Natural killer cell (primary cell): ENCODE data around the gene GRM6. TPM values are rescaled to one million over a fixed set of nuclear protein-coding genes. Genes with fewer than 3 reads are reported as not detected.

Experiments
- ATAC-seq, 3 donors: fragments of 150-1000 bp in 2 of 3; fragments of 200-7000 bp in 1 of 3; cut with Tn5 transposase; 1 replicate in 1 of 3; 2 replicates in 2 of 3; pipeline ENCODE4 v1.10.0; 2021; ENCODE audit warnings: mild to moderate bottlenecking in 2 of 3, moderate library complexity in 2 of 3
- DNase-seq, 2 donors: peaks; one replicate each; pipeline versions ENCODE4 v3.0.0 to v3.0.0-alpha.2; 2013 to 2021; ENCODE audit warnings: mixed read lengths in 1 of 2
- H3K27ac ChIP-seq: one replicate; pipeline ENCODE4 v1.5.1; 2013; ENCODE audit warnings: mild to moderate bottlenecking, low read length
- H3K27me3 ChIP-seq: one replicate; pipeline ENCODE4 v1.6.1; 2013; ENCODE audit warnings: low read length; ENCODE audit not compliant: control insufficient read depth, insufficient read depth
- H3K36me3 ChIP-seq: one replicate; pipeline ENCODE4 v1.6.1; 2013; ENCODE audit warnings: low read length; ENCODE audit not compliant: control insufficient read depth, insufficient read depth
- H3K4me1 ChIP-seq: one replicate; pipeline ENCODE4 v1.6.1; 2013; ENCODE audit warnings: low read length; ENCODE audit not compliant: control insufficient read depth, insufficient read depth
- H3K4me3 ChIP-seq: one replicate; pipeline ENCODE4 v1.5.1; 2013; ENCODE audit warnings: low read length
- H3K9me3 ChIP-seq: one replicate; pipeline ENCODE4 v1.6.1; 2013; ENCODE audit warnings: low read length; ENCODE audit not compliant: control insufficient read depth, insufficient read depth
- H3K27ac Mint-ChIP-seq, 2 donors: one replicate each; pipeline ENCODE4 v1.8.0; 2022; ENCODE audit warnings: mild to moderate bottlenecking in 2 of 2, mixed read lengths in 2 of 2, moderate library complexity in 1 of 2
- H3K27me3 Mint-ChIP-seq, 2 donors: one replicate each; pipeline ENCODE4 v1.8.0; 2022; ENCODE audit warnings: low read depth in 2 of 2, mixed read lengths in 2 of 2
- H3K36me3 Mint-ChIP-seq: one replicate; pipeline ENCODE4 v1.8.0; 2022; ENCODE audit warnings: mixed read lengths
- H3K4me1 Mint-ChIP-seq, 2 donors: one replicate each; pipeline ENCODE4 v1.8.0; 2022; ENCODE audit warnings: mixed read lengths in 2 of 2
- H3K4me3 Mint-ChIP-seq: one replicate; pipeline ENCODE4 v1.8.0; 2022; ENCODE audit warnings: mild to moderate bottlenecking, moderate library complexity, mixed read lengths
- H3K9me3 Mint-ChIP-seq, 2 donors: one replicate each; pipeline ENCODE4 v1.8.0; 2022; ENCODE audit warnings: mixed read lengths in 2 of 2
- CTCF ChIP-seq: fragments of 200-600 bp; IDR thresholded peaks from one replicate; pipeline ENCODE4 v1.8.0; 2022; ENCODE audit warnings: antibody characterized with exemption
- WGBS: methylation state at CpG from one replicate; pipeline ENCODE4 v1.1.7; 2013; ENCODE audit warnings: missing lambda C conversion rate; ENCODE audit not compliant: insufficient coverage; 5-methylcytosine and 5-hydroxymethylcytosine counted together
- intact Hi-C: fragments of 100-400 bp; cut with micrococcal nuclease; formaldehyde crosslinking; loops from one replicate; pipeline ENCODE4 v1.14.2; 2022
- total RNA-seq, 4 donors: library from RNA; stranded (reverse); fragments of 120-200 nt in 1 of 4; gene quantifications; one replicate each; pipeline versions ENCODE4 v1.2.3 to v1.2.4, GENCODE V29; 2013 to 2022

Gene GRM6
- total RNA-seq, 3 donors from 2014 or later (not counting 1 experiment from before 2014, with no cell fraction given), result not detected

GRCh38 chr5:179023528-179024189 lies 28.5 kb upstream of the GRM6 start, which contains the start of gene ZNF879:
Gene ZNF879, plus strand, starts transcription at chr5:179023804. Its CDS starts 1,201 bp downstream, at chr5:179025005.
- peak; percentile 91 to 97 for DNase-seq
- H3K36me3 Mint-ChIP-seq, result peaks cover 18% of the 10 kb centered on the region
- peak; percentile 93 to 95 (median 94) for ATAC-seq
- H3K4me1 Mint-ChIP-seq, result peaks cover 13 to 15% of the 10 kb centered on the region in 2 donors
- peak within 1 kb of the TSS; percentile 65 for H3K4me3 ChIP-seq
- TF ChIP-seq CTCF, result no peak
- under 1% methylated on average over 70 of the region's 72 CpGs for WGBS
- intact Hi-C loops, result loop anchor here (1.0 to 5.0 kb wide), 2 partner anchors 37 to 396 kb away; partner anchors contain the start of genes CLK4 and ZNF354C
- H3K27me3 ChIP-seq, result no peaks in the 10 kb centered on the region
- peaks cover 3 to 5% of the 10 kb centered on the region in 2 donors for H3K9me3 Mint-ChIP-seq
- peak within 1 kb of the TSS; percentile 97 for H3K4me3 Mint-ChIP-seq
- H3K27ac Mint-ChIP-seq, result peak within 1 kb of the TSS; percentile 83 to 88
- peaks cover 20% of the 10 kb centered on the region for H3K9me3 ChIP-seq
- peaks cover 25% of the 10 kb centered on the region for H3K36me3 ChIP-seq
- H3K4me1 ChIP-seq, result peaks cover 17% of the 10 kb centered on the region
- peak within 1 kb of the TSS; percentile 47 for H3K27ac ChIP-seq
- H3K27me3 Mint-ChIP-seq, result peaks cover 0 to 12% of the 10 kb centered on the region in 2 donors

- H3K4me3 ChIP-seq, result no peak overlapping the region
- DNase-seq (no peak), ATAC-seq (no peak)
- H3K4me1 Mint-ChIP-seq, result no peaks in the 10 kb centered on the region
- peaks cover 16 to 19% of the 10 kb centered on the region in 2 donors for H3K27me3 Mint-ChIP-seq
- no peak for TF ChIP-seq CTCF
- H3K27ac ChIP-seq, result no peak overlapping the region
- no peaks in the 10 kb centered on the region for H3K36me3 Mint-ChIP-seq
- H3K27me3 ChIP-seq, result no peaks in the 10 kb centered on the region
- H3K36me3 ChIP-seq, result no peaks in the 10 kb centered on the region
- no peak overlapping the region for H3K4me3 Mint-ChIP-seq
- H3K9me3 Mint-ChIP-seq, result peaks cover 0 to 2% of the 10 kb centered on the region in 2 donors
- no peaks in the 10 kb centered on the region for H3K4me1 ChIP-seq
- no CpG with 5 or more reads among the region's 1 CpG for WGBS
- intact Hi-C loops, result no loop called here
- H3K27ac Mint-ChIP-seq, result no peak overlapping the region
- H3K9me3 ChIP-seq, result no peaks in the 10 kb centered on the region
These were observed 13.5 kb upstream of the GRM6 start for GRCh38 chr5:179008667-179009066.

- H3K4me3 Mint-ChIP-seq, result no peak overlapping the region
- ATAC-seq, result no peak
- Histone ChIP-seq H3K36me3 (no peaks in the 10 kb centered on the region), H3K9me3 (no peaks in the 10 kb centered on the region), H3K27me3 (no peaks in the 10 kb centered on the region), H3K4me3 (no peak overlapping the region), H3K4me1 (no peaks in the 10 kb centered on the region), H3K27ac (no peak overlapping the region)
- no peaks in the 10 kb centered on the region for H3K36me3 Mint-ChIP-seq
- H3K4me1 Mint-ChIP-seq, result no peaks in the 10 kb centered on the region
- H3K27ac Mint-ChIP-seq, result no peak overlapping the region
- intact Hi-C loops, result no loop called here
- WGBS, result 92% methylated on average over 2 of the region's 2 CpGs
- no peak for TF ChIP-seq CTCF
- H3K9me3 Mint-ChIP-seq, result peaks cover 0 to 2% of the 10 kb centered on the region in 2 donors
- DNase-seq, result no peak
- H3K27me3 Mint-ChIP-seq, result peaks cover 19 to 28% of the 10 kb centered on the region in 2 donors
These were observed 11.4 kb upstream of the GRM6 start for GRCh38 chr5:179006564-179006963.
